Fibroblast of pulmonary artery (primary cell): Measurements from ENCODE around the gene HERC5.

ENCODE experiments used
- DNase-seq: peaks from one replicate; pipeline ENCODE4 v3.0.0-alpha.2; 2010; ENCODE audit warnings: low read depth
- H3K4me3 ChIP-seq: replicated peaks from 2 replicates; pipeline ENCODE4 v1.5.1; 2011; ENCODE audit warnings: low read depth, mild to moderate bottlenecking, control low read depth, low read length, moderate library complexity
- CTCF ChIP-seq: IDR thresholded peaks from 2 replicates; pipeline ENCODE4 v1.5.1; 2011; ENCODE audit warnings: mild to moderate bottlenecking, control low read depth, low read length, inconsistent platforms; ENCODE audit errors: missing control alignments

HERC5 gene

GRCh38 chr4:88489100-88489761, 32.3 kb downstream of the HERC5 start:
- TF ChIP-seq CTCF: no peak
- no peak overlapping the region for H3K4me3 ChIP-seq
- DNase-seq: no peak

GRCh38 chr4:88497859-88498409, 41.0 kb downstream of the HERC5 start:
- TF ChIP-seq CTCF: no peak
- DNase-seq: no peak
- H3K4me3 ChIP-seq: no peak overlapping the region

GRCh38 chr4:88503344-88503743, 46.4 kb downstream of the HERC5 start:
- TF ChIP-seq CTCF: no peak

GRCh38 chr4:88511236-88511635, 54.3 kb downstream of the HERC5 start:
- TF ChIP-seq CTCF: no peak
- H3K4me3 ChIP-seq: no peak overlapping the region
- DNase-seq: no peak

More at GRCh38 chr4:88503344-88503743, 46.4 kb downstream of the HERC5 start:
- no peak overlapping the region for H3K4me3 ChIP-seq
- no peak for DNase-seq

- no peak overlapping the region for H3K4me3 ChIP-seq
- no peak for DNase-seq
- TF ChIP-seq CTCF: no peak
Measured at GRCh38 chr4:88514557-88515511, 57.9 kb downstream of the HERC5 start.

DNA sequence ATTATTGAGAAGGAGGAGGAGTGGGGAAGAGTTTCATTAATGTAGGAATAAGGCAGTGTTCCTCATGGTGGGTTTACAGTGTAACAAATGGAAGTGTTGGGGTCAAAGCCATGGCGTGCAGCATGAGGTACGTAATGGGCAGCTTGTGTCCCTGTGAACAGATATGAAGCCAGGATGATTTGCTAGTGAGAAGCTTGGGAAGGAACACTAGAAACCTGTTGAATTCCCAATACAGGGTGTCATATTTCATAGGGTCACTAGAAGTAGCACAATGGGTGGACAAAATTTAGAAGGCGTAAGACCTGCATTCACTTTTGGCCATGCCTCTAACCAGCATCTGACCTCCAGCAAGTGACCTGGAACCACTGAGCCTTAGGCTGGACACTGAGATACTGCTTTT, 59.8 kb downstream of the HERC5 start:
- no peak for TF ChIP-seq CTCF
- no peak overlapping the region for H3K4me3 ChIP-seq
- no peak for DNase-seq
